Stimulated activated CD4-positive, alpha-beta T cell treated with anti-CD3 and anti-CD28 coated beads, TNF-alpha, amount 100 ng/mL, for 4 hours (primary cell): ENCODE data around the gene SF3A1.
"Not testable (repeated sequence)": the region's sequence is repeated elsewhere in the genome, so short reads cannot be mapped to it uniquely, and the experiment has no call there.

Experiments used
- DNase-seq, 3 experiments: peaks; one replicate each; pipeline ENCODE4 v3.0.0-alpha.2; 2020; ENCODE audit warnings: low read depth in 3 of 3

SF3A1 gene

GRCh38 chr22:30356449-30357235 lies at the start of gene SF3A1, which contains the start of gene CCDC157:
Gene SF3A1 (minus strand): TSS chr22:30356894. CDS start chr22:30356792, 102 bp downstream.
Gene CCDC157 (plus strand): TSS chr22:30357007. CDS start chr22:30366001, 8,994 bp downstream.
- peak; percentile 60 to 76 (median 66) for DNase-seq

GRCh38 chr22:30406400-30406799 lies 49.7 kb upstream of the SF3A1 start:
- DNase-seq: no peak

GRCh38 chr22:30405731-30406130 lies 49.0 kb upstream of the SF3A1 start:
- no peak for DNase-seq

GRCh38 chr22:30404307-30404706 lies 47.6 kb upstream of the SF3A1 start:
- DNase-seq: no peak

GRCh38 chr22:30402766-30403104 lies 46.0 kb upstream of the SF3A1 start:
- not testable (repeated sequence) for DNase-seq

GRCh38 chr22:30402028-30402765 lies 45.5 kb upstream of the SF3A1 start:
- no peak for DNase-seq

- DNase-seq: not testable (repeated sequence)
Observed at GRCh38 chr22:30401024-30401423, 44.3 kb upstream of the SF3A1 start.

- no peak for DNase-seq
Observed at GRCh38 chr22:30400159-30400558, 43.5 kb upstream of the SF3A1 start.

GRCh38 chr22:30399718-30400117 lies 43.0 kb upstream of the SF3A1 start:
- no peak for DNase-seq

GRCh38 chr22:30398685-30399680 lies 42.3 kb upstream of the SF3A1 start:
- DNase-seq: no peak

GRCh38 chr22:30397656-30398635 lies 41.3 kb upstream of the SF3A1 start:
- DNase-seq: no peak

GRCh38 chr22:30396871-30397655 lies 40.4 kb upstream of the SF3A1 start, which contains the start of gene SEC14L2:
Gene SEC14L2 (plus strand): TSS chr22:30397018. CDS start chr22:30397117, 99 bp downstream.
- DNase-seq: peak; percentile 22 to 54 (median 39)

- DNase-seq: no peak
Observed at GRCh38 chr22:30393885-30394284, 37.2 kb upstream of the SF3A1 start.

- no peak for DNase-seq
Observed at GRCh38 chr22:30393322-30393680, 36.6 kb upstream of the SF3A1 start.

GRCh38 chr22:30392661-30393321 lies 36.1 kb upstream of the SF3A1 start:
- DNase-seq: no peak

GRCh38 chr22:30390974-30391691 lies 34.4 kb upstream of the SF3A1 start:
- peak; percentile 59 to 67 (median 65) for DNase-seq

- DNase-seq: peak; percentile 54 to 77 (median 65)
Observed at GRCh38 chr22:30386960-30387827, 30.5 kb upstream of the SF3A1 start, which contains the start of gene RNF215. Gene RNF215 (minus strand): TSS chr22:30387411. CDS start chr22:30387313, 98 bp downstream.
